NCI-H1436 treated with DMSO at 0.1 percent for 48 hours (cell line): ENCODE results near the gene CDK4.

Experiments used
- DNase-seq: peaks from one replicate; lab custom pipeline; 2025; lab: John Stamatoyannopoulos, UW

The CDK4 gene

DNA sequence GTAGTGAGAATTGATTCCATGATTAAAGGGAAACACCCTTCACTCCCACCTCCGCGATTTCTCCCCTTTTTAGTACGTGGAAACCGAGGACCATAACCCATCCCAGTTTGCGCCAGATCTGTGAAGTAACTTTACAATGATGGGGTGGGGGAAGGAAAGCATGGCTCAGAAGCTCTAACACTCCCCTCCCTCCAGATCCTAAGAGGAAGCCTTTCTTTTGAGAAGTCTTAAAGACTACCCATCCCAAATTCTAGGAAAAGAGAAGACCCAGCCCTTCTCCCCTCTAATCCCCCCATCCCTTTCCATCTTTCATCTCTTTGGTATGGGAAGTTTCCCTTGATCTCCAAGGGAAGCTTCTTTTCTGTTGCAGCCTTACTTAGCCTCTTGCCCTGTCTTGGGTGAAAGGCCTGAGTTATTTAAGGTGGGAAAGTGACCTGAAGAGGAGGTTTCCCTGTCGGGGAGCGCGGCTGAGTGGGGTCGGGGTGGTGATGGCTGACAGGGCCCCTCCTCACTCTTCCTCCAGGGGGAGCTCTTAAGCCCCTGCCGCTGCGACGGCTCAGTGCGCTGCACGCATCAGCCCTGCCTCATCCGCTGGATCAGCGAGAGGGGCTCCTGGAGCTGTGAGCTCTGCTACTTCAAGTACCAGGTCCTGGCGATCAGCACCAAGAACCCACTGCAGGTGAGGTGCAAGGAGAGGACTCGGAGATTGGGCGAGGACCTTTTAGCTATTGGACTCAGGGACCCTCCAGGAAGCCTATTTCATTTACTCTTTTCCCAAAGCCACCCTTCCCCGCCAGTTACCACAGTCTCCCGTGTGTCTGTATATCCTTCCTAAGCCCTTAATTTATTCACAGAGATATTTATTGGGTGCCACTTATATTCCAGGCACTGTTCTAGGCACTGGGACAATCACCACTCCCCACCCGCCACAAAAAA, 4.6 kb upstream of the CDK4 start:
- DNase-seq = no peak

- DNase-seq = no peak
Observed at GRCh38 chr12:57755454-57756372, 3.6 kb upstream of the CDK4 start.

DNA sequence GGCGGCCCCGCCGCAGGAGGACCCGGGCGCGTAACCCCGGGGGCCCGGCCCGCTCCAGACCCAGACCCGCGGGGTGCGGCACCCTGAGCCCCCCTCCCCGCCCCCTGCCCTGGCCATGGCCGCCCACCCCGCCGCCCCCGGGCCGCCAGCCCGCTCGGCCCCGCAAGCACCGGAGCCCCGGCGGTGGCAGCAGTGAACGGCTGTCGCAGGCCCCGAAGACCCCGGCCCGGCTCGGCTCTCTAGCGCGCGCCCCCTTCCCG, 3.0 kb upstream of the CDK4 start:
- no peak for DNase-seq

- DNase-seq = peak; percentile 39
Observed at GRCh38 chr12:57754411-57755193, 2.5 kb upstream of the CDK4 start, which contains the start of gene MARCHF9. MARCHF9 (plus strand) TSS chr12:57755103; CDS start chr12:57755529, 426 bp downstream.

DNA sequence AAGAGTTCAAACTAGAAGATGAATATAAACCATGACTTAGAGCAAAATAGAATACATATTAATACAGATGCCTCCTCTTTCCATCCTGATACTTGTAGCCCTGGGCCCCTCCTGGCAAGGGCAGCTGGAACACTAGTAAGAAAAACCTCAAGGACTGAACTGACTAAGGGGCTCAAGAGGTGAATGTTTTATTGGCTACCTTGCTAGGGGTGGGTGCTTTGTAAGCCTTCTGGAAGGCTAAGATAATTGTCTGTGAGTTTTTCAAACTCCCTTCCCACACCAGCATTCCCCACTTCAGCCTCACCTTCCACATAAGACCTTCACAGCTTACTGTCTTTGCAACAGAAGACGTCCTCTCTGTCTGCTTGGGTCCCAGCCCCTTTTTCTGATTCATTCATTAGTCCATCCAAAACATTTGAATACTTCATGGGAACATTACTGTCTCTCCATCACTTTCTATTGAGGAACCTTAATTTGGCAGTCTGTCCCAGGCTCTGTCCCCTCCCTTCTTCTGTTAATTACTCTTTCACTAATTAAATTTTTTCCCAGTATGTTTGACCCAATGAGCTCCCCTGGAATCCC, 1.7 kb upstream of the CDK4 start:
- DNase-seq = no peak

DNA sequence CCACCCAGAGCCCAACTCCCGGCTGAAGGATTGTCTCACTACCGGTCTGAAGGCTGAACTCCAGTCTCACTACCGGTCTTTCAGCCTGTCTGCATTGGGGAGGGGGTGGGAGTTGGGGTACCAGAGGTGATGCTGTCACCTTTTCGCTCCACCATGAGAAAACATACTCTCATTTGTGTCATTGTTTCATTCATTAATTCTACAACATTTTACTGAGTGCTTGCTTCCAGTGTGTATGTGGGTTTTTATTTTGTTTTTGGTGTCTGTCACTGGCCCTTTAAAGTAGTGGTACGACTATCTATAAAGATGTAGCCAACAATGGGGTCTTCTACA, 524 bp upstream of the CDK4 start:
- no peak for DNase-seq

- DNase-seq = no peak
Observed at GRCh38 chr12:57751432-57751787, 700 bp downstream of the CDK4 start.

DNA sequence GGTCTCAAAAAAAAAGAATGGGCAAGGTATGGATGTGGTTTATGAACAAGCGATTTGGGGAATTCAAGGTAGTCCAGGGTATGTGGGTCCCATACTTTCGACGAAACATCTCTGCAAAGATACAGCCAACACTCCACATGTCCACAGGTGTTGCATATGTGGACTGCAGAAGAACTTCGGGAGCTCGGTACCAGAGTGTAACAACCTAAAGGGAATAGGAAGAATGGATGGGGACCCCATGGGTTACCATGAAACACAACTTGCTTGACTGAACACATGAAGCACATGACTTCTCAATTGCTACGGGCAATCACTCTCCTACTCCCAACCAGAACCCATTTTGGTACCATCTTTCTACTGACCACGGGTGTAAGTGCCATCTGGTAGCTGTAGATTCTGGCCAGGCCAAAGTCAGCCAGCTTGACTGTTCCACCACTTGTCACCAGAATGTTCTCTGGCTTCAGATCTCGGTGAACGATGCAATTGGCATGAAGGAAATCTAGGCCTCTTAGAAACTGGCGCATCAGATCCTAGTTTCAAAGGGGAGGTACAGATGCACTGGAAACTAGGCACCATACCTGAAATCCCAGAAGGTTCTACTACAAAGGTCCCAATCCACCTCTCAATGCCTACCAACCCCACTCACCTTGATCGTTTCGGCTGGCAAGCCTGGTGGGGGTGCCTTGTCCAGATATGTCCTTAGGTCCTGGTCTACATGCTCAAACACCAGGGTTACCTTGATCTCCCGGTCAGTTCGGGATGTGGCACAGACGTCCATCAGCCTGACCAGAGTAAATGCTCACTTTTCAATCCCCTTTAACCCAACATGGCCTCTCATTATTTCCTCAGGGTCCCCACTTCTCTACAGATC, 1.3 kb downstream of the CDK4 start:
- DNase-seq = no peak

DNA sequence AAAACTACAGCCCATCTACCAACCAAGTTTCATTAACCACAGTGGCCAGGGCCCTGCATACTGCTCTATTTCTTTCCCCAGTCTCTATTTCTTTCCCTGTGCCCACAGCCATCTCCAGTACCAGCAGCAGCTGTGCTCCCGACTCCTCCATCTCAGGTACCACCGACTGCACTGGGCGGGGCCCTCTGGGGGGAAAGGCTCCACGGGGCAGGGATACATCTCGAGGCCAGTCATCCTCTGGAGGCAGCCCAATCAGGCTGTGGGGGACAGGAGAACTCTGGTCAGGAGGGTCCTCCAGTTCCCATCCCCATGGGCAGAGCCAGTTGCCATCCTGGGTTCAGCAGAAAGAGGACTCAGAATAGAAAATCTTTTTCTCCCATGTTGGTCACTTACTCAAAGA, 3.0 kb downstream of the CDK4 start:
- no peak for DNase-seq

GRCh38 chr12:57746025-57746424, 6.1 kb downstream of the CDK4 start:
- DNase-seq = no peak

- no peak for DNase-seq
Observed at GRCh38 chr12:57745485-57745881, 6.6 kb downstream of the CDK4 start.

GRCh38 chr12:57744777-57745484, 7.2 kb downstream of the CDK4 start, which contains the start of gene TSPAN31:
TSPAN31 (plus strand) TSS chr12:57745039; CDS start chr12:57745155, 116 bp downstream.
- peak; percentile 93 for DNase-seq

- DNase-seq = no peak
Observed at GRCh38 chr12:57744194-57744776, 7.8 kb downstream of the CDK4 start.

DNA sequence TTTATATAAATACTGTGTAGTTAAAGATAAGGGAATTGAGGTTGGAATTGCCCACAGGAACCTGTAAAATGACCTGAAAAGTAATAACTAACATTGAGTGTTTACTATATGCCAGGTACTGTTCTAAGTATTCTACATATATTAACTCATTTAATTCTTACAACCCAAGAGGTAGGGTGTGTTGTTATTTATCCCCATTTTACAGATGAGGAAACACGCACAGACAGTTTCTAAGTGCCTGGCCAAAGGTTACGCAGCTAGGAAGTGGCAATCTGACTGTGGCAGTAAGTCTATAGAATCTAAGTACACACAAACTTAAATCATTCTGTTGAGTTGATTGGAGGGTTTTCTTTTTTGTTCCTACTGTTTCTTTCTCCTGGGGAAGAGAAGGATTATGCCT, 8.3 kb downstream of the CDK4 start:
- DNase-seq = no peak

DNA sequence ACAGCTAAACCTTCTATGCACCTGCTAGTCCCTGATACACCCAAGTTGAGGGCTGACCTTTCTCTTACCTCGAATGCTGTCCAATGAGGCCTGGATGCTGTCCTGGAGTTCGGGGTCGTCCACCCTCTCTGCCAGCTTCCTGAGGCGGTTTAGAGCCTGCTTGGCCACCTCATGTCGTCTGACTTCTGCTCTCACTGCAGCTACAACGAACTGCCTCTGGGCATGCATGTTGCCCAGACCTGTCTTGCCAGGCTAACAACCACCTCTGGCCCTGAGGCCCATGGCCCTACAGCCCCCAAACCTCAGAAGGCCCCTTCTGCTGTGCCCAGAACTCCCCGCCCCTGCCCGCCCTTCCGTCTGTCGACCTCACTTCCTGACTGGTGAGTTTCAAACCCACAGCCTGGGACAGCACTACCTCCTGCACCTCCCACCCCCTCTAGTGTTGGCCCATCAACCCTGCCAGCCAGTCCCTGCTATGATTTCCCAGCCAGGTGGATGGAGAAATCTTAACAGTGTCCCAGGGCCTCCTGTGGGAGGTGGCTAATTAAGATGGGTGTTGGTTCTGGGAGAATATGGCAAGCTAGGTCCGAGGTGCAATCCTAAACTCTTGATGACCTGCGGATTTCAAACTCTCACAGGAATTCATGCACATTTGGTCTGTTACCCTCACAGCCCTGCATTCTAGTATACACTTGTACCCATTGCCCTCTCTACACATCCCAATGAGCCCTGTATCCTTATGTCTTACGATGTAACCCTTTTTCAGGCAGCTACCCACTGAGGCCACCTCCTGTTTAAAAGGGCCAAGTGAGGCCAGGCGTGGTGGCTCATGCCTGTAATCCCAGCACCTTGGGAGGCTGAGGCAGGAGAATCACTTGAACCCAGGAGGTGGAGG, 10.0 kb downstream of the CDK4 start:
- DNase-seq = no peak

DNA sequence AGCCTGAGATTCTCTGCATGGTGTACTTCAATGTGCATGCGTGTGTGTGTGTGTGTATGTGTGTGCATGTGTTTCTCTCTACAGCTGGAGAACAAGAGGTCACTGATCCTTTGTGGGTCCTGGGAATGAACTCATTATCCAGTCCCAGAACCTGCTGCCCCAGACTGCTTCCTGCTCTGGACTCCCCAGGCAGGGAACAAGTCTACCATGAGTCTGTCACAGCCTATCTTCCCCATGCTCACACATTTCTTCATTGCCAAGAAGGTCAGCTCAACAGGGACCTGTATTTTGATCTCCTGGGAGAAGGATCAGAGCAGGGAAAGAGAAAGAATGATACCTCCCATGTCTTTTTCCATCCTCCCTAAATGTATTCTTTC, 10.7 kb downstream of the CDK4 start:
- DNase-seq = no peak

- DNase-seq = no peak
Observed at GRCh38 chr12:57740656-57741412, 11.3 kb downstream of the CDK4 start.

DNA sequence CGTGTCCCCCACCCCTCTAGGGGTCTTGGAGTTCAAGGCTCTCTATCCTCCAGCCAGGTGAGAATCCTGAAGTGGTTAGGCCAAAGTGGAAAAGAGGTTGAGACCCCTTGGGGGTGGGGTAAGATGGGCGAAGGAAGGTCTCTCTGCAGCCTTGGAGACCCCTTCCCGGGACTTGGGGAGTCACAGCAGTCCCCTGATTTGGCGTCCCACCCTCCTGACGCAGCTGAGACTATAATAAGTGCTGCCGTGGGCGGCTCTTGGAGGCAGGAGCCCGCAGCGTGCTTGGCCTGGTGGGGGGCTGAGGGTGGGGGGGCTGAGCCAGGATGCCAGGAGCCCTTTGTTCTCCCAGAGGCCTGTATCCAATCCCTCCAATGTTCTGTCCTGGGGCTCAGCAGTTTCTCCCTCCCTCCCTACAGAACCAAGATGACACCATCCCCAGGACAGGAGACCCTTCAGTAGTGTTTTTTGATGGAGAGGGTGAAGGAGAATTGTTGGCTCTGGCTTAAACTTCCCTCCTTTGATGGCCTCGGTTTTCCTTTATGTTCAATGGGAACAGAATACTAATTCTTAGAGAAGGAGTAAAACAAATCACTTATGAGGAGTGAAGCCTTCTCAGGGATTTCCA, 12.1 kb downstream of the CDK4 start:
- no peak for DNase-seq
